ENCODE data around the gene DYNC2H1.

DYNC2H1 gene

DNA sequence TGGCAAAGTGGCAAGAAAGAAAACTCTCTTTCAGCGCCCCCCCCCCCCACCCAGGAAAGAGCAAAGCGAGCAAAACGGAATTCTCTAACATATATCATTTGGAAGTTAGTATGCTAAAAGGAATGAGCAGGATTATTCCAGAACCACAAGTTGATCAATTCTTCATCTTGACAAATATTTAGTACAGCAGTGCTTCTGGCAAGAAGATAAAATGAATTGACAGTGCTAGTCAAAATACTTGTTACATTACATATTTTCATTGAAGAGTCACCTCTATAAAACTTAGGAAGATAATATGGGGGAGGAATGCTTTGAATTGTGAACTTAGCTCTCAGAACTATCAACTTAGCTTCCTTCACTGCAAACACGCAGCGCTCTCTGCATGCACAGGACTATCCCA is 377.4 kb downstream of the DYNC2H1 start:
- no peaks in the 10 kb centered on the region for H3K4me1 ChIP-seq (ENCODE audit: insufficient read depth, low read length)
- no peaks in the 10 kb centered on the region for H3K36me3 ChIP-seq (ENCODE audit: insufficient read depth, low read length)
- no peaks in the 10 kb centered on the region for H3K27me3 ChIP-seq (ENCODE audit: insufficient read depth, low read length, poor library complexity)
- ATAC-seq (ENCODE audit: insufficient read depth, low read depth) (no peak), DNase-seq (no peak)
- H3K4me2 ChIP-seq (ENCODE audit: insufficient read depth, low read length), result no peak overlapping the region
- H3K79me2 ChIP-seq (ENCODE audit: insufficient read depth, low read length), result no peaks in the 10 kb centered on the region
- H3K4me3 ChIP-seq (ENCODE audit: low read depth in 1 of 2, low read length in 2 of 2), result no peak overlapping the region
- no peaks in the 10 kb centered on the region for H4K20me1 ChIP-seq (ENCODE audit: insufficient read depth, low read length)
- H3K9me3 ChIP-seq (ENCODE audit: insufficient read depth, low read length, severe bottlenecking), result peaks cover 6% of the 10 kb centered on the region
- H2AFZ ChIP-seq (ENCODE audit: low read depth, low read length), result no peak overlapping the region
- no peak overlapping the region for H3K27ac ChIP-seq (ENCODE audit: low read length)
- H3K9ac ChIP-seq (ENCODE audit: low read depth, low read length), result no peak overlapping the region
- TF ChIP-seq, protein P1, sequence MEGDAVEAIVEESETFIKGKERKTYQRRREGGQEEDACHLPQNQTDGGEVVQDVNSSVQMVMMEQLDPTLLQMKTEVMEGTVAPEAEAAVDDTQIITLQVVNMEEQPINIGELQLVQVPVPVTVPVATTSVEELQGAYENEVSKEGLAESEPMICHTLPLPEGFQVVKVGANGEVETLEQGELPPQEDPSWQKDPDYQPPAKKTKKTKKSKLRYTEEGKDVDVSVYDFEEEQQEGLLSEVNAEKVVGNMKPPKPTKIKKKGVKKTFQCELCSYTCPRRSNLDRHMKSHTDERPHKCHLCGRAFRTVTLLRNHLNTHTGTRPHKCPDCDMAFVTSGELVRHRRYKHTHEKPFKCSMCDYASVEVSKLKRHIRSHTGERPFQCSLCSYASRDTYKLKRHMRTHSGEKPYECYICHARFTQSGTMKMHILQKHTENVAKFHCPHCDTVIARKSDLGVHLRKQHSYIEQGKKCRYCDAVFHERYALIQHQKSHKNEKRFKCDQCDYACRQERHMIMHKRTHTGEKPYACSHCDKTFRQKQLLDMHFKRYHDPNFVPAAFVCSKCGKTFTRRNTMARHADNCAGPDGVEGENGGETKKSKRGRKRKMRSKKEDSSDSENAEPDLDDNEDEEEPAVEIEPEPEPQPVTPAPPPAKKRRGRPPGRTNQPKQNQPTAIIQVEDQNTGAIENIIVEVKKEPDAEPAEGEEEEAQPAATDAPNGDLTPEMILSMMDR (IDR thresholded peaks at IDR 0.05; ENCODE audit: borderline replicate concordance, extremely low read depth, low read length, poor library complexity, severe bottlenecking), result no peak

DNA sequence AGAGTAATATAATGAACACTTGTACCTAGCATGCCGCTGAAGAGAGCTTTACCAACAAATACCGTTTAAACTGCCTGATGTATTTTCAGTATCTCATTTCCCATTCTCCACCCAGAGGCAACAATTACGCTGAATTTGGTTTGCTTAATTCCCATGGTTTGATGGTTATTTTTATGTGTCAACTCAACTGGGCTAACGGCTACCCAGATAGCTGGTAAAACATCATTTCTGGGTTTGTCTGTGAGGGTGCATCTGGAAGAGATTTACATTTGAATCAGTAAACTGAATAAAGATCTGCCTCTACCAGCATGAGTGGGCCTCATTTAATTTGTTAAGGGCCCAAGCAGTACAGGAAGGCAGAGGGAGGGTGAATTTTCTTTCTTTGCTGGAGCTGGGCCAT is 377.9 kb downstream of the DYNC2H1 start:
- no peak overlapping the region for H2AFZ ChIP-seq (ENCODE audit: low read depth, low read length)
- ATAC-seq (ENCODE audit: insufficient read depth, low read depth), result no peak

DNA sequence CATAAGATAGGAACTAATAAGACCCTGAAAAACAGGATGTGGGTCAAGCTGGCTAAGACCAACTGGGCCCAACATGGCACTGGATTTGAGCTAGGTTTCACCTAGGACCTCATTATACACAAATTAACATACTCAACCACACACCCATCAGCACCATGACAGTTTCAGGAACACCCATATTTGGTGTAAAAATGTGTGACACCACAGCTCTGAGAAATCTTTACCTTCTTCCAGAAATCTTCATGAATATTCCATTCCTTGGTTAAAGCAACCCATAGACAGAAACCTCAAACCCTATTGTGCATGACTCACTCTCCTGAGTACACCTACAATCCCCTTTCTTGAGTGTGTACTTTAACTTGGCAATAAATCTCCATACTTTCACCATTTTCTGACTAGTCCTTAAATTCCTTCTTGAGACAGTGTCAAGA is 378.8 kb downstream of the DYNC2H1 start:
- DNase-seq (no peak), ATAC-seq (ENCODE audit: insufficient read depth, low read depth) (no peak)
- Histone ChIP-seq H3K79me2 (ENCODE audit: insufficient read depth, low read length) (no peaks in the 10 kb centered on the region), H3K4me2 (ENCODE audit: insufficient read depth, low read length) (no peak overlapping the region), H3K4me3 (ENCODE audit: low read depth in 1 of 2, low read length in 2 of 2) (no peak overlapping the region), H3K27ac (ENCODE audit: low read length) (no peak overlapping the region), H3K27me3 (ENCODE audit: insufficient read depth, low read length, poor library complexity) (no peaks in the 10 kb centered on the region), H4K20me1 (ENCODE audit: insufficient read depth, low read length) (no peaks in the 10 kb centered on the region), H2AFZ (ENCODE audit: low read depth, low read length) (no peak overlapping the region), H3K9ac (ENCODE audit: low read depth, low read length) (no peak overlapping the region), H3K9me3 (ENCODE audit: insufficient read depth, low read length, severe bottlenecking) (peaks cover 6% of the 10 kb centered on the region), H3K4me1 (ENCODE audit: insufficient read depth, low read length) (no peaks in the 10 kb centered on the region), H3K36me3 (ENCODE audit: insufficient read depth, low read length) (no peaks in the 10 kb centered on the region)
- TF ChIP-seq EZH2 (IDR thresholded peaks at IDR 0.05; ENCODE audit: borderline replicate concordance, low read depth, low read length, severe bottlenecking), result no peak
- TF ChIP-seq, protein P1 (IDR thresholded peaks at IDR 0.05; ENCODE audit: borderline replicate concordance, extremely low read depth, low read length, poor library complexity, severe bottlenecking), result no peak

More for the DNA sequence above, 377.9 kb downstream of the DYNC2H1 start:
- TF ChIP-seq EZH2 (IDR thresholded peaks at IDR 0.05; ENCODE audit: borderline replicate concordance, low read depth, low read length, severe bottlenecking), result no peak
- TF ChIP-seq, protein P1 (IDR thresholded peaks at IDR 0.05; ENCODE audit: borderline replicate concordance, extremely low read depth, low read length, poor library complexity, severe bottlenecking), result no peak
- Histone ChIP-seq H3K4me1 (ENCODE audit: insufficient read depth, low read length) (no peaks in the 10 kb centered on the region), H3K9me3 (ENCODE audit: insufficient read depth, low read length, severe bottlenecking) (peaks cover 6% of the 10 kb centered on the region), H3K79me2 (ENCODE audit: insufficient read depth, low read length) (no peaks in the 10 kb centered on the region), H3K4me3 (ENCODE audit: low read depth in 1 of 2, low read length in 2 of 2) (no peak overlapping the region), H3K27me3 (ENCODE audit: insufficient read depth, low read length, poor library complexity) (no peaks in the 10 kb centered on the region), H3K9ac (ENCODE audit: low read depth, low read length) (no peak overlapping the region), H3K27ac (ENCODE audit: low read length) (no peak overlapping the region), H3K36me3 (ENCODE audit: insufficient read depth, low read length) (no peaks in the 10 kb centered on the region), H3K4me2 (ENCODE audit: insufficient read depth, low read length) (no peak overlapping the region), H4K20me1 (ENCODE audit: insufficient read depth, low read length) (no peaks in the 10 kb centered on the region)
- DNase-seq, result no peak

GRCh38 chr11:103488579-103488978 is 379.4 kb downstream of the DYNC2H1 start:
- Histone ChIP-seq H2AFZ (ENCODE audit: low read depth, low read length) (no peak overlapping the region), H3K9ac (ENCODE audit: low read depth, low read length) (no peak overlapping the region), H3K36me3 (ENCODE audit: insufficient read depth, low read length) (no peaks in the 10 kb centered on the region), H3K27me3 (ENCODE audit: insufficient read depth, low read length, poor library complexity) (no peaks in the 10 kb centered on the region), H3K9me3 (ENCODE audit: insufficient read depth, low read length, severe bottlenecking) (peaks cover 6% of the 10 kb centered on the region), H3K4me3 (ENCODE audit: low read depth in 1 of 2, low read length in 2 of 2) (no peak overlapping the region), H3K79me2 (ENCODE audit: insufficient read depth, low read length) (no peaks in the 10 kb centered on the region), H3K4me1 (ENCODE audit: insufficient read depth, low read length) (no peaks in the 10 kb centered on the region), H4K20me1 (ENCODE audit: insufficient read depth, low read length) (no peaks in the 10 kb centered on the region), H3K4me2 (ENCODE audit: insufficient read depth, low read length) (no peak overlapping the region), H3K27ac (ENCODE audit: low read length) (no peak overlapping the region)
- DNase-seq (no peak), ATAC-seq (ENCODE audit: insufficient read depth, low read depth) (no peak)
- no peak for TF ChIP-seq EZH2 (IDR thresholded peaks at IDR 0.05; ENCODE audit: borderline replicate concordance, low read depth, low read length, severe bottlenecking)
- TF ChIP-seq, protein P1 (IDR thresholded peaks at IDR 0.05; ENCODE audit: borderline replicate concordance, extremely low read depth, low read length, poor library complexity, severe bottlenecking), result no peak
